ENCODE data around the gene ST3GAL4. TPM values are rescaled to one million over a fixed set of nuclear protein-coding genes. Genes with fewer than 3 reads are reported as not detected.
"Not testable (repeated sequence)": the region's sequence is repeated elsewhere in the genome, so short reads cannot be mapped to it uniquely, and the experiment has no call there.

Gene ST3GAL4
- total and polyA plus RNA-seq, 2 of the 8 experiments (the other 6 are each of a cell fraction or from before 2014, with no cell fraction given): 15.6 to 20.0 TPM

- CTCF ChIA-PET (ENCODE audit: partially characterized antibody): interaction anchor here (0.9 to 1.6 kb wide), 2 partner anchors 16 to 29 kb away, joined by 3 to 4 read pairs; no protein-coding TSS in a partner anchor
- H3K14ac ChIP-seq (ENCODE audit: insufficient read length); H2BK20ac ChIP-seq (ENCODE audit: low read length); H3K27ac ChIP-seq (ENCODE audit: low read depth, low read length); H3K79me2 ChIP-seq (ENCODE audit: control insufficient read depth in 1 of 2, insufficient read depth in 2 of 2, low read length in 2 of 2); H3K4me3 ChIP-seq (ENCODE audit: extremely low read depth in 1 of 4, insufficient read depth in 2 of 4, low read depth in 3 of 4, low read length in 4 of 4); H3K4me1 ChIP-seq (replicated peaks in 1 of 4; ENCODE audit: control insufficient read depth in 3 of 4, insufficient read depth in 4 of 4, low read length in 3 of 4); H3K23ac ChIP-seq (ENCODE audit: insufficient read length); H3K23me2 ChIP-seq (ENCODE audit: low read depth, low read length); H3K79me1 ChIP-seq (ENCODE audit: low read depth, low read length); H2AFZ ChIP-seq (ENCODE audit: low read length); H2AK5ac ChIP-seq (ENCODE audit: low read depth, low read length); H3K27me3 ChIP-seq (replicated peaks in 1 of 4; ENCODE audit: control insufficient read depth in 3 of 4, extremely low read depth in 1 of 4, insufficient read depth in 3 of 4, low read length in 3 of 4); H3K36me3 ChIP-seq (ENCODE audit: control insufficient read depth in 2 of 4, insufficient read depth in 4 of 4, low read length in 3 of 4); H2BK120ac ChIP-seq (replicated peaks; ENCODE audit: low read depth, low read length); H4K20me1 ChIP-seq (replicated peaks in 1 of 2; ENCODE audit: control insufficient read depth in 1 of 2, insufficient read depth in 2 of 2, low read length in 2 of 2); H4K5ac ChIP-seq (ENCODE audit: insufficient read length, low read depth, low read length); H2BK15ac ChIP-seq (ENCODE audit: low read length); H2BK5ac ChIP-seq (ENCODE audit: low read depth, low read length); H2BK12ac ChIP-seq (ENCODE audit: low read depth, low read length); H3K56ac ChIP-seq (replicated peaks; ENCODE audit: insufficient read length, low read depth, low read length); H3K9ac ChIP-seq (replicated peaks in 1 of 4; ENCODE audit: extremely low read depth in 1 of 4, low read depth in 3 of 4, low read length in 3 of 4); DNase-seq (ENCODE audit: low read depth in 1 of 2, low spot score in 2 of 2); H3K4ac ChIP-seq (replicated peaks; ENCODE audit: insufficient read length, low read depth, low read length); H3K9me3 ChIP-seq (ENCODE audit: insufficient read depth in 2 of 2, low read depth in 1 of 2, low read length in 1 of 2); H4K8ac ChIP-seq (ENCODE audit: extremely low read depth, insufficient read depth, low read length); H4K91ac ChIP-seq (replicated peaks; ENCODE audit: insufficient read length, low read length): not testable (repeated sequence)
- Histone ChIP-seq H3K4me2 (ENCODE audit: insufficient read depth in 1 of 2, low read depth in 2 of 2, low read length in 2 of 2) (peak overlapping the region in 1 of 2 experiments; percentile 4; a peak in 1 of 4 replicates), H3K18ac (ENCODE audit: extremely low read depth, low read length) (peak overlapping the region; percentile 48)
- POLR2A ChIA-PET (ENCODE audit: partially characterized antibody): interaction anchor here (0.9 to 1.2 kb wide), 2 partner anchors 16 to 29 kb away, joined by 3 read pairs; no protein-coding TSS in a partner anchor
- 68% methylated on average over 5 of the region's 5 CpGs; no CpG with 5 or more reads in 1 of the 2 experiments for WGBS, 2 experiments (ENCODE audit: extremely low coverage in 1 of 2, insufficient coverage in 1 of 2, insufficient read length in 1 of 2, insufficient replicate concordance in 2 of 2, low coverage in 1 of 2, low lambda C conversion rate in 2 of 2, missing lambda C conversion rate in 1 of 2)
- FAIRE-seq: peak; percentile 98
Observed at GRCh38 chr11:126386729-126387071, 31.2 kb downstream of the ST3GAL4 start.
